Measurements from ENCODE around the gene CEL. TPM values are rescaled to one million over a fixed set of nuclear protein-coding genes. Genes with fewer than 3 reads are reported as not detected.
"Not testable (repeated sequence)": the region's sequence is repeated elsewhere in the genome, so short reads cannot be mapped to it uniquely, and the experiment has no call there.

CEL gene
- total RNA-seq, 1 donor from 2014 or later, result not detected

DNA sequence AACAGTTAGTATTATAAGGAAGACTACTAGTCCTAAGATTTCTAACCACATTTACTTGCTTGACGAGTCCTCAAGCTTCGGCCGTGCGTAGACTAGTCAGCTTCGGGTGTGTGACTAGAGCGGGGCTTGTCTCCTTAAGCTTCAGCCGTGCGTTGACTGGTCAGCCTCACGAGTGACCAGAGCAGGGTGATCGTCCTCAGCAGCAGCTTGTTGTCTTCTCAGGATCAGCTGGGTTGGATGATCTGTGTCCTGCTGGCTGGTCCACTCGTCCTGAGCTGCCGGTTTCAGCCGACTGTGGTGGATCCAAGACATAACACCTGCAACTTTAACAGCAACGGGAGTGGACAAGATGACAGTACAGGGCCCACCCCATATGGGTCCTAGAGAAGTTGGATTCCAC lies 16.7 kb downstream of the CEL start:
- Histone ChIP-seq H3K9ac (ENCODE audit: low read depth in 1 of 3, low read length in 3 of 3) (no peak overlapping the region), H3K9me3 (ENCODE audit: control insufficient read depth in 3 of 3, low read length in 3 of 3) (no peaks in the 10 kb centered on the region), H3K4me1 (ENCODE audit: control insufficient read depth in 3 of 3, insufficient read depth in 3 of 3, low read length in 3 of 3) (no peaks in the 10 kb centered on the region), H3K27ac (ENCODE audit: low read depth, low read length) (no peak overlapping the region), H3K4me3 (ENCODE audit: low read length in 3 of 3) (no peak overlapping the region), H3K36me3 (ENCODE audit: control insufficient read depth in 3 of 3, insufficient read depth in 3 of 3, low read length in 3 of 3) (no peaks in the 10 kb centered on the region), H3K27me3 (ENCODE audit: control insufficient read depth in 3 of 3, insufficient read depth in 3 of 3, low read length in 3 of 3) (no peaks in the 10 kb centered on the region)

DNA sequence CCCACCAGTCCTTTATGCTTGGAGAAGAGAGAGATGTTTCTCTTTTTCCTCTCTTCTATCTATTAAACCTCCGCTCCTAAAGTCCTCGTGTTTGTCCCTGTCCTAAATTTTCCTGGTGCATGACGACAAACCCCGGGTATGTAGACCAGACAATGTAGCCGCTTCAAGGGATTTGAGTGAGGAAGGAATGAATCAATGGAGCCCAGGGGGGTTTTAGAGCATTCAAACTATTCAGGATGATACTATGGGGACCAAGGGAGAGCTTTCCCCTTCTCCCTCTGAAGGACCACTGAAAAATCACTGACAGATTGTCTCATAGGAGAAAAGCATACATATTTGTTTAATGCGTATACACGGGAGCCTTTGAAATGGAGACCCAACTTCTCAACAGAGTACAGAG lies 18.4 kb downstream of the CEL start:
- Histone ChIP-seq H3K36me3 (ENCODE audit: control insufficient read depth in 3 of 3, insufficient read depth in 3 of 3, low read length in 3 of 3) (no peaks in the 10 kb centered on the region), H3K9ac (ENCODE audit: low read depth in 1 of 3, low read length in 3 of 3) (no peak overlapping the region), H3K27me3 (ENCODE audit: control insufficient read depth in 3 of 3, insufficient read depth in 3 of 3, low read length in 3 of 3) (no peaks in the 10 kb centered on the region), H3K4me3 (ENCODE audit: low read length in 3 of 3) (no peak overlapping the region), H3K4me1 (ENCODE audit: control insufficient read depth in 3 of 3, insufficient read depth in 3 of 3, low read length in 3 of 3) (no peaks in the 10 kb centered on the region), H3K27ac (ENCODE audit: low read depth, low read length) (no peak overlapping the region), H3K9me3 (ENCODE audit: control insufficient read depth in 3 of 3, low read length in 3 of 3) (no peaks in the 10 kb centered on the region)

DNA sequence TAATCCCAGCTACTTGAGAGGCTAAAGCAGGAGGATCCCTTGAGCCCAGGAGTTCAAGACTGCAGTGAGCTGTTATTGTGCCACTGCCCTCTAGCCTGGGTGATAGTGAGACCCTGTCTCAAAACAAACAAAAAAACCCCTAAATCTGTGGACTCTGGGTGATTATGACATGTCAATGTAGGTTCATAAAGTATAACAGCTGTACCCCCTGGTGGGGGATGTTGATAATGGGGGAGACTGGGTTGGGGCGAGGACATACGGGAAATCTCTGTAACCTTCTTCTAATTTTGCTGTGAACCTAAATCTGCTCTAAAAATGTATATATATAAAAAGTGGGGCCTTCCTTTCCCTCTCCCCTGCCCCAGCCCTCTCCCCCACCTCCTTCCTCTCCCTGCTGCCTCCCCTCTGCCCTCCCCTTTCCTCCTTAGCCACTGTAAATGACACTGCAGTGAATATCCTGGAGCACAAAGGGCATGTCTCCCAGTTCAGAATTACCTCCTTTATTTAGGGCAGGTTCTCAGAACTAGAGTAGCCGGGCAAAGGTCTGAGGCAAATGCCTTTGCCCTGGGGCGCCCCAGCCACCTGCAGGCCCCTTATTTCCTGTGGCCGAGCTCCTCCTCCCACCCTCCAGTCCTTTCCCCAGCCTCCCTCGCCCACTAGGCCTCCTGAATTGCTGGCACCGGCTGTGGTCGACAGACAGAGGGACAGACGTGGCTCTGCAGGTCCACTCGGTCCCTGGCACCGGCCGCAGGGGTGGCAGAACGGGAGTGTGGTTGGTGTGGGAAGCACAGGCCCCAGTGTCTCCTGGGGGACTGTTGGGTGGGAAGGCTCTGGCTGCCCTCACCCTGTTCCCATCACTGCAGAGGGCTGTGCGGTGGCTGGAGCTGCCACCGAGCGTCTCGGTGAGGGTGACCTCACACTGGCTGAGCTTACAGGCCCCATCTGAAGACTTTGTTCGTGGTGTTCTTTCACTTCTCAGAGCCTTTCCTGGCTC lies 19.3 kb downstream of the CEL start:
- not testable (repeated sequence) for H3K4me3 ChIP-seq (ENCODE audit: low read length in 3 of 3); H3K36me3 ChIP-seq (ENCODE audit: control insufficient read depth in 3 of 3, insufficient read depth in 3 of 3, low read length in 3 of 3); H3K27me3 ChIP-seq (ENCODE audit: control insufficient read depth in 3 of 3, insufficient read depth in 3 of 3, low read length in 3 of 3); H3K9ac ChIP-seq (ENCODE audit: low read depth in 1 of 3, low read length in 3 of 3); H3K4me1 ChIP-seq (ENCODE audit: control insufficient read depth in 3 of 3, insufficient read depth in 3 of 3, low read length in 3 of 3); H3K27ac ChIP-seq (ENCODE audit: low read depth, low read length); H3K9me3 ChIP-seq (ENCODE audit: control insufficient read depth in 3 of 3, low read length in 3 of 3)

DNA sequence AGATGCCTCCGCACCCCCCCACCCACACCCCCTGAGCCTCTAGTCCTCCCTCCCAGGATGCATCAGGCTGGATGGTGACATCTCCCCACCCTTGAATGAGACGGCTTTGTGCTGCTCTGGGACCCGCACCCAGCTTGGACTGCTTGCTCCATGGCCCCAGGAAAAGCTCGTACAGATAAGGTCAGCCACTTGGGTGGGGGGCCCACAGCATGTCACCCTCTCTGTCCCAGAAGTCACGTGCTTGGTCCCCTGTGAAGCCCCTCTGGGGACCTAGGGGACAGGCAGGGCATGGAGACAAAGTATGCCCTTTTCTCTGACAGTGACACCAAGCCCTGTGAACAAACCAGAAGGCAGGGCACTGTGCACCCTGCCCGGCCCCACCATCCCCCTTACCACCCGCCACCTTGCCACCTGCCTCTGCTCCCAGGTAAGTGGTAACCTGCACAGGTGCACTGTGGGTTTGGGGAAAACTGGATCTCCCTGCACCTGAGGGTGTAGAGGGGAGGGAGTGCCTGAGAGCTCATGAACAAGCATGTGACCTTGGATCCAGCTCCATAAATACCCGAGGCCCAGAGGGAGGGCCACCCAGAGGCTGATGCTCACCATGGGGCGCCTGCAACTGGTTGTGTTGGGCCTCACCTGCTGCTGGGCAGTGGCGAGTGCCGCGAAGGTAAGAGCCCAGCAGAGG lies 20.3 kb downstream of the CEL start:
- not testable (repeated sequence) for H3K27me3 ChIP-seq (ENCODE audit: control insufficient read depth in 3 of 3, insufficient read depth in 3 of 3, low read length in 3 of 3); H3K4me3 ChIP-seq (ENCODE audit: low read length in 3 of 3); H3K36me3 ChIP-seq (ENCODE audit: control insufficient read depth in 3 of 3, insufficient read depth in 3 of 3, low read length in 3 of 3); H3K4me1 ChIP-seq (ENCODE audit: control insufficient read depth in 3 of 3, insufficient read depth in 3 of 3, low read length in 3 of 3); H3K27ac ChIP-seq (ENCODE audit: low read depth, low read length); H3K9me3 ChIP-seq (ENCODE audit: control insufficient read depth in 3 of 3, low read length in 3 of 3); H3K9ac ChIP-seq (ENCODE audit: low read depth in 1 of 3, low read length in 3 of 3)

DNA sequence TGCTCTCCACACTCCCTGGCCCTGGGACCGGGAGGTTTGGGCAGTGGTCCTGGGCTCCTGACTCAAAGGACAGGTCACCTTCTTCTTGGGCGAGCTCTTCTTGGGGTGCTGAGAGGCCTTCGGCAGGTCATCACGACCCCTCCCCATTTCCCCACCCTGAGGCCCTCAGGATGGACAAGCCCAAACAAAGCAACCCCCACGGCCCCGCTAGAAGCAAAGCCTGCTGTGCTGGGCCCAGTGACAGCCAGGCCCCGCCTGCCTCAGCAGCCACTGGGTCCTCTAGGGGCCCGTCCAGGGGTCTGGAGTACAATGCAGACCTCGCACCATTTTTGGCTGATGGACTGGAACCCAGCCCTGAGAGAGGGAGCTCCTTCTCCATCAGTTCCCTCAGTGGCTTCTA lies 21.9 kb downstream of the CEL start:
- not testable (repeated sequence) for H3K36me3 ChIP-seq (ENCODE audit: control insufficient read depth in 3 of 3, insufficient read depth in 3 of 3, low read length in 3 of 3); H3K4me1 ChIP-seq (ENCODE audit: control insufficient read depth in 3 of 3, insufficient read depth in 3 of 3, low read length in 3 of 3); H3K27ac ChIP-seq (ENCODE audit: low read depth, low read length); H3K27me3 ChIP-seq (ENCODE audit: control insufficient read depth in 3 of 3, insufficient read depth in 3 of 3, low read length in 3 of 3); H3K9me3 ChIP-seq (ENCODE audit: control insufficient read depth in 3 of 3, low read length in 3 of 3); H3K9ac ChIP-seq (ENCODE audit: low read depth in 1 of 3, low read length in 3 of 3); H3K4me3 ChIP-seq (ENCODE audit: low read length in 3 of 3)

DNA sequence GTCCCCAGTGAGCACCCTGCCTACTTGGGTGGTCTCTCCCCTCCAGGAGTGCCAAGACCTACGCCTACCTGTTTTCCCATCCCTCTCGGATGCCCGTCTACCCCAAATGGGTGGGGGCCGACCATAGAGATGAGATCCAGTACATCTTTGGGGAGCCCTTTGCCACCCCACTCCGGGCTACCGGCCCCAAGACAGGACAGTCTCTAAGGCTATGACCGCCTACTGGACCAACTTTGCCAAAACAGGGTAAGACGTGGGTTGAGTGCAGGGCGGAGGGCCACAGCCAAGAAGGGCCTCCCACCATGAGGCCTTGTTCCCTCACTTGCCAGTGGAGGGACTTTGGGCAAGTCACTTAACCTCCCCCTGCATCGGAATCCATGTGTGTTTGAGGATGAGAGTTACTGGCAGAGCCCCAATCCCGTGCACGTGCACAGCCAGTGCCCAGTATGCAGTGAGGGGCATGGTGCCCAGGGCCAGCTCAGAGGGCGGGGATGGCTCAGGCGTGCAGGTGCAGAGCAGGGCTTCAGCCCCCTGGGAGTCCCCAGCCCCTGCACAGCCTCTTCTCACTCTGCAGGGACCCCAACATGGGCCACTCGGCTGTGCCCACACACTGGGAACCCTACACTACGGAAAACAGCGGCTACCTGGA lies 24.6 kb downstream of the CEL start:
- H3K4me1 ChIP-seq (ENCODE audit: control insufficient read depth in 3 of 3, insufficient read depth in 3 of 3, low read length in 3 of 3); H3K27me3 ChIP-seq (ENCODE audit: control insufficient read depth in 3 of 3, insufficient read depth in 3 of 3, low read length in 3 of 3); H3K9ac ChIP-seq (ENCODE audit: low read depth in 1 of 3, low read length in 3 of 3); H3K4me3 ChIP-seq (ENCODE audit: low read length in 3 of 3); H3K27ac ChIP-seq (ENCODE audit: low read depth, low read length); H3K36me3 ChIP-seq (ENCODE audit: control insufficient read depth in 3 of 3, insufficient read depth in 3 of 3, low read length in 3 of 3); H3K9me3 ChIP-seq (ENCODE audit: control insufficient read depth in 3 of 3, low read length in 3 of 3): not testable (repeated sequence)

DNA sequence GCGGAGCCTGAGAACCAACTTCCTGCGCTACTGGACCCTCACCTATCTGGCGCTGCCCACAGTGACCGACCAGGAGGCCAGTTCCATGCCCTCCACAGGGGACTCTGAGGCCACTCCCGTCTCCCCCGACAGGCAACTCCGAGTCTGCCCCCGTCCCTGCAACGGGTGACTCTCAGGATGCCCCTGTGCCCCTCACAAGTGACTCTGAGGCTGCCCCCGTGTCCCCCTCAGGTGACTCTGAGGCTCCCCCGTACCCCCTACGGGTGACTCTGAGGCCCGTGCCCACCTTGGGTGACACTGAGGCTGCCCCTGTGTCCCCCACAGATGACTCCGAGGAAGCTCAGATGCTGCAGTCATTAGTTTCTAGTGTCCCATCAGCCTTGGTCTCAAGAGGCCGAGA lies 25.1 kb downstream of the CEL start:
- no peak overlapping the region for H3K27ac ChIP-seq (ENCODE audit: low read depth, low read length)
- no peaks in the 10 kb centered on the region for H3K36me3 ChIP-seq (ENCODE audit: control insufficient read depth in 3 of 3, insufficient read depth in 3 of 3, low read length in 3 of 3)
- H3K9me3 ChIP-seq (ENCODE audit: control insufficient read depth in 3 of 3, low read length in 3 of 3), result no peaks in the 10 kb centered on the region
- H3K9ac ChIP-seq (ENCODE audit: low read depth in 1 of 3, low read length in 3 of 3), result no peak overlapping the region
- H3K4me3 ChIP-seq (ENCODE audit: low read length in 3 of 3), result no peak overlapping the region
- no peaks in the 10 kb centered on the region for H3K27me3 ChIP-seq (ENCODE audit: control insufficient read depth in 3 of 3, insufficient read depth in 3 of 3, low read length in 3 of 3)
- H3K4me1 ChIP-seq (ENCODE audit: control insufficient read depth in 3 of 3, insufficient read depth in 3 of 3, low read length in 3 of 3), result no peaks in the 10 kb centered on the region

DNA sequence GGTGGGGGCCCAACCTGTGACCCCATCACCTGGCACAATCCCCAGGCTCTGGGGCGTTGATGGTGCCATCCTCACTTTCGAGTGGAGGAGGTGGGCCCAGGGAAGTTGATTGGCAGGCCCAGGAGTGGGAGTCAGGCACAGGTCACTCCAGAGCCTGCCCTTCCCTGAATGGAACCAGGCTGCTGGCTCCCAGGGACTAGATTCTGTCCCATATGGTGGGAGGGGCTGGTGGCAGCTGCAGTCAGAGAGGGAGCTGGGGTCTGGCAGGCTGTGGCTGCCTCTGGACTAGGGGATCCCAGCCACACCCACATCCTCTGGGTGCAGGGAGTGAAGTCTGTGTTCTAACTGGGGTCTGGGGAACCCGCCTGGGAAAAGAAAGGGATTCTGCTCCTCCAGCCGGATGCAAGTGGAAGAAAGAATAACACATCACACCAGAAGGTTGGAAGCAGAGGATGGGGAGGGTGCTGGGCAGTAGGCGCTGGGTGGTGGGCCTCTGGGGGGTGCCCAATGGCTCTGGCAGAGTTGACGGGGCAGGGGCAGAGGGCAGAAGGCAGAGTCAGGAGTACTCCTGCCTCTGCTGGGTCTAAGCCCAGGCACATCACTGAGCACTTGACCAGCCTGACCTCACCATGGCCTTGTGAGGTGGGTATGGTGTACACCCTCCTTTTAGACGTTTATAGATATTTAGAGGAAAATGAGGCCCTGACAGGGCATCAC lies 25.8 kb downstream of the CEL start:
- Histone ChIP-seq H3K9me3 (ENCODE audit: control insufficient read depth in 3 of 3, low read length in 3 of 3) (no peaks in the 10 kb centered on the region), H3K27ac (ENCODE audit: low read depth, low read length) (no peak overlapping the region), H3K4me3 (ENCODE audit: low read length in 3 of 3) (no peak overlapping the region), H3K36me3 (ENCODE audit: control insufficient read depth in 3 of 3, insufficient read depth in 3 of 3, low read length in 3 of 3) (no peaks in the 10 kb centered on the region), H3K27me3 (ENCODE audit: control insufficient read depth in 3 of 3, insufficient read depth in 3 of 3, low read length in 3 of 3) (no peaks in the 10 kb centered on the region), H3K4me1 (ENCODE audit: control insufficient read depth in 3 of 3, insufficient read depth in 3 of 3, low read length in 3 of 3) (no peaks in the 10 kb centered on the region), H3K9ac (ENCODE audit: low read depth in 1 of 3, low read length in 3 of 3) (no peak overlapping the region)

DNA sequence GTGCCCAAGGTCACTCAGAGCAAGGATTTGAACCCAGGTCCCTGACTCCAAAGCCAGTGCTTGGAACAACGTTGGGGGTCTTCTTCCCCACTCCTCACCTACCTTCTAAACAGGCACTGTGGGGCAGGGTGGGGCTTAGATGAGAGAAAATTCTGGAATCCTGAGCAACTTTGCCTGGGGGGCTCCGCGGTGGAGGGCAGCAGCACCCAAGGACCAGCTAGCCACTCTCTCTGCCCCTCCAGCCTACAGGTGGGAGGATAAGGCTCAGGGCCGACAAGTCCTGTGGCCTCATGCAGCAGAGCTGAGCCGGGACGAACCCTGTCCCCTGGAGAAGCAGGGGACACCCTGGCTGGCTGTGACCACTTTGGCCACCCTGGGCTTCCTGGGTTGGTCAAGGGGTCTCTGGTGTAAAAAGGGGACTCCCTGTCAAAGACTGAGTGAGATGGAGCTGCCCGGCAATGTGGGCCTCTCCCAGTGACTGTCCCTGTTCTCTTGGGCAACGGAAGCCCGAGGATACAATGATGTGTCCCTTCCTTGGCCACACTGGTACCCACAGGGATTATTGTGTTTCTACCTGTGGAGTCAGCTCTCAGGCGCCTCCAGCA lies 26.5 kb downstream of the CEL start:
- Histone ChIP-seq H3K9ac (ENCODE audit: low read depth in 1 of 3, low read length in 3 of 3) (no peak overlapping the region), H3K27ac (ENCODE audit: low read depth, low read length) (no peak overlapping the region), H3K9me3 (ENCODE audit: control insufficient read depth in 3 of 3, low read length in 3 of 3) (no peaks in the 10 kb centered on the region), H3K27me3 (ENCODE audit: control insufficient read depth in 3 of 3, insufficient read depth in 3 of 3, low read length in 3 of 3) (no peaks in the 10 kb centered on the region), H3K4me3 (ENCODE audit: low read length in 3 of 3) (no peak overlapping the region), H3K4me1 (ENCODE audit: control insufficient read depth in 3 of 3, insufficient read depth in 3 of 3, low read length in 3 of 3) (no peaks in the 10 kb centered on the region), H3K36me3 (ENCODE audit: control insufficient read depth in 3 of 3, insufficient read depth in 3 of 3, low read length in 3 of 3) (no peaks in the 10 kb centered on the region)

All from skeletal muscle tissue (tissue), 4 donors.